ENCODE results near the gene NCOR1.

DNA sequence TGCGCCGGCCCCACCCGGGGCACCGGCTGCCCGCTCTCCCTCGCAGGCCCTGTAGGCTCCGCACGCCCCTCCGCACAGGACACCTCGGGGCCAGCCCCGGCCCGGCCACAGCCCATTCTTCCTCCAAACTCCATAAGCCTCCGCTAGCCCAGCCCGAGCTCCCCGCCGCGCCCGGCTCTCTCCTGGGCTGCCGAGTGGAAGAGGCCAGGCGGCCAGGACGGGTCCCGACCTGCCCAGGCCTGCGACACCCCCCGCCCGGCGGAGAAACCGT is 397 bp downstream of the NCOR1 start:
- TF ChIP-seq TEAD4 (IDR thresholded peaks at IDR 0.05) (no peak), FOXM1 (IDR thresholded peaks at IDR 0.05; ENCODE audit: borderline replicate concordance, low read depth) (no peak), CREB1 (IDR thresholded peaks at IDR 0.05; ENCODE audit: low read depth) (no peak), TAF1 (IDR thresholded peaks at IDR 0.05; ENCODE audit: low read depth) (no peak), TCF12 (IDR thresholded peaks at IDR 0.05; ENCODE audit: low read depth) (peak; percentile 9; the same call in 1 of the 2 replicates)
- TF ChIP-seq, protein P1, sequence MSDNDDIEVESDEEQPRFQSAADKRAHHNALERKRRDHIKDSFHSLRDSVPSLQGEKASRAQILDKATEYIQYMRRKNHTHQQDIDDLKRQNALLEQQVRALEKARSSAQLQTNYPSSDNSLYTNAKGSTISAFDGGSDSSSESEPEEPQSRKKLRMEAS (IDR thresholded peaks at IDR 0.05), result no peak
- TF ChIP-seq, protein P2, sequence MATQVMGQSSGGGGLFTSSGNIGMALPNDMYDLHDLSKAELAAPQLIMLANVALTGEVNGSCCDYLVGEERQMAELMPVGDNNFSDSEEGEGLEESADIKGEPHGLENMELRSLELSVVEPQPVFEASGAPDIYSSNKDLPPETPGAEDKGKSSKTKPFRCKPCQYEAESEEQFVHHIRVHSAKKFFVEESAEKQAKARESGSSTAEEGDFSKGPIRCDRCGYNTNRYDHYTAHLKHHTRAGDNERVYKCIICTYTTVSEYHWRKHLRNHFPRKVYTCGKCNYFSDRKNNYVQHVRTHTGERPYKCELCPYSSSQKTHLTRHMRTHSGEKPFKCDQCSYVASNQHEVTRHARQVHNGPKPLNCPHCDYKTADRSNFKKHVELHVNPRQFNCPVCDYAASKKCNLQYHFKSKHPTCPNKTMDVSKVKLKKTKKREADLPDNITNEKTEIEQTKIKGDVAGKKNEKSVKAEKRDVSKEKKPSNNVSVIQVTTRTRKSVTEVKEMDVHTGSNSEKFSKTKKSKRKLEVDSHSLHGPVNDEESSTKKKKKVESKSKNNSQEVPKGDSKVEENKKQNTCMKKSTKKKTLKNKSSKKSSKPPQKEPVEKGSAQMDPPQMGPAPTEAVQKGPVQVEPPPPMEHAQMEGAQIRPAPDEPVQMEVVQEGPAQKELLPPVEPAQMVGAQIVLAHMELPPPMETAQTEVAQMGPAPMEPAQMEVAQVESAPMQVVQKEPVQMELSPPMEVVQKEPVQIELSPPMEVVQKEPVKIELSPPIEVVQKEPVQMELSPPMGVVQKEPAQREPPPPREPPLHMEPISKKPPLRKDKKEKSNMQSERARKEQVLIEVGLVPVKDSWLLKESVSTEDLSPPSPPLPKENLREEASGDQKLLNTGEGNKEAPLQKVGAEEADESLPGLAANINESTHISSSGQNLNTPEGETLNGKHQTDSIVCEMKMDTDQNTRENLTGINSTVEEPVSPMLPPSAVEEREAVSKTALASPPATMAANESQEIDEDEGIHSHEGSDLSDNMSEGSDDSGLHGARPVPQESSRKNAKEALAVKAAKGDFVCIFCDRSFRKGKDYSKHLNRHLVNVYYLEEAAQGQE (IDR thresholded peaks at IDR 0.05; ENCODE audit: low read depth), result no peak

All from Ishikawa (cell line).